SK-N-MC (cell line): ENCODE measurements around the gene STX2.

Source experiments
- EZH2 ChIP-seq: fragments of 200-600 bp; sonication (generic); IDR thresholded peaks from one replicate; pipeline ENCODE4 v1.6.1; 2017; ENCODE audit warnings: antibody characterized with exemption
- POLR2AphosphoS5 ChIP-seq: IDR thresholded peaks from 2 replicates; pipeline ENCODE4 v1.6.1; 2012; ENCODE audit warnings: mild to moderate bottlenecking, low read depth, low read length, borderline replicate concordance

GRCh38 chr12:130807309-130807708 is 31.7 kb downstream of the STX2 start:
- no peak for TF ChIP-seq EZH2
- no peak for TF ChIP-seq POLR2AphosphoS5
